SU-DHL-6 (cell line): Measurements from ENCODE around the gene ATP9A.
"Not testable (repeated sequence)": the region's sequence is repeated elsewhere in the genome, so short reads cannot be mapped to it uniquely, and the experiment has no call there.

Experiments used
- H2AFZ ChIP-seq: fragments of 200-600 bp; sonication (generic); 2 replicates; pipeline ENCODE4 v1.6.1; 2014; ENCODE audit warnings: low read depth, mild to moderate bottlenecking, moderate library complexity, mixed read lengths, antibody characterized with exemption, low read length; ENCODE audit not compliant: severe bottlenecking
- H3F3A ChIP-seq: fragments of 200-600 bp; shearing (Covaris generic); 2 replicates; pipeline ENCODE4 v1.6.0; 2016; ENCODE audit warnings: antibody characterized with exemption, mild to moderate bottlenecking; ENCODE audit not compliant: insufficient read depth
- H3K27ac ChIP-seq: fragments of 200-600 bp; sonication (generic); 2 replicates; pipeline ENCODE4 v1.5.1; 2016; ENCODE audit warnings: low read depth, mild to moderate bottlenecking, low read length, moderate library complexity, mixed read lengths
- H3K27me3 ChIP-seq: fragments of 200-600 bp; sonication (generic), shearing (Covaris generic); 2 replicates; pipeline ENCODE4 v1.6.0; 2014; ENCODE audit warnings: mild to moderate bottlenecking, low read length
- H3K36me3 ChIP-seq: fragments of 200-600 bp; sonication (generic); 2 replicates; pipeline ENCODE4 v1.6.1; 2014; ENCODE audit warnings: mild to moderate bottlenecking, low read length, mixed read lengths
- H3K4me2 ChIP-seq: fragments of 300-600, 200-600 bp; shearing (Covaris generic), sonication (generic); 2 replicates; pipeline ENCODE4 v1.6.0; 2014; ENCODE audit warnings: low read length, low read depth, mild to moderate bottlenecking; ENCODE audit not compliant: poor library complexity, severe bottlenecking
- H3K4me3 ChIP-seq: fragments of 200-600 bp; sonication (generic); 2 replicates; pipeline ENCODE4 v1.5.1; 2014; ENCODE audit warnings: antibody characterized with exemption, low read length, mild to moderate bottlenecking, mixed read lengths; ENCODE audit not compliant: insufficient read depth, poor library complexity, severe bottlenecking
- H3K79me2 ChIP-seq: fragments of 200-600 bp; sonication (generic); 2 replicates; pipeline ENCODE4 v1.6.1; 2014; ENCODE audit warnings: mild to moderate bottlenecking, low read length, moderate library complexity; ENCODE audit not compliant: insufficient read depth
- H3K9ac ChIP-seq: fragments of 200-600 bp; sonication (generic); 2 replicates; pipeline ENCODE4 v1.7.0; 2014; ENCODE audit warnings: mild to moderate bottlenecking, low read length
- H3K9me2 ChIP-seq: fragments of 200-600 bp; sonication (generic); replicated peaks from 2 replicates; pipeline ENCODE4 v1.6.1; 2014; ENCODE audit warnings: low read length; ENCODE audit not compliant: insufficient read depth
- H3K9me3 ChIP-seq: fragments of 200-600 bp; sonication (generic); 2 replicates; pipeline ENCODE4 v1.6.1; 2014; ENCODE audit warnings: low read length, mixed read lengths; ENCODE audit not compliant: insufficient read depth
- H4K20me1 ChIP-seq: fragments of 200-600 bp; sonication (generic); 2 replicates; pipeline ENCODE4 v1.6.1; 2014; ENCODE audit warnings: low read depth, mild to moderate bottlenecking, antibody characterized with exemption, low read length, moderate library complexity, mixed read lengths
- CTCF ChIP-seq: fragments of 200-600 bp; sonication (generic); IDR thresholded peaks from one replicate; pipeline ENCODE4 v1.5.1; 2017; ENCODE audit warnings: antibody characterized with exemption, mild to moderate bottlenecking, low read length, moderate library complexity; ENCODE audit not compliant: insufficient read depth, poor library complexity, severe bottlenecking
- EZH2phosphoT487 ChIP-seq: fragments of 200-600 bp; sonication (generic), shearing (Covaris generic); conservative IDR thresholded peaks from 2 replicates; pipeline ENCODE4 v1.6.1; 2018; ENCODE audit warnings: mild to moderate bottlenecking, antibody characterized with exemption, low read length, moderate library complexity, mixed read lengths

The ATP9A gene

GRCh38 chr20:51738877-51739447, 29.2 kb downstream of the ATP9A start:
- Histone ChIP-seq H3K27me3 (no peaks in the 10 kb centered on the region), H3K27ac (no peak overlapping the region), H3K4me2 (no peak overlapping the region), H3K9ac (no peak overlapping the region), H4K20me1 (no peaks in the 10 kb centered on the region), H3F3A (no peaks in the 10 kb centered on the region), H3K9me3 (no peaks in the 10 kb centered on the region), H3K79me2 (no peaks in the 10 kb centered on the region), H3K4me3 (no peak overlapping the region), H3K9me2 (no peaks in the 10 kb centered on the region), H3K36me3 (no peaks in the 10 kb centered on the region), H2AFZ (no peak overlapping the region)
- TF ChIP-seq EZH2phosphoT487 = no peak
- TF ChIP-seq CTCF = no peak

GRCh38 chr20:51738261-51738660, 29.9 kb downstream of the ATP9A start:
- H3K9me2 ChIP-seq, H3K27me3 ChIP-seq, H3K79me2 ChIP-seq, H2AFZ ChIP-seq, H3F3A ChIP-seq, H3K9ac ChIP-seq, H4K20me1 ChIP-seq, H3K27ac ChIP-seq, H3K36me3 ChIP-seq, H3K4me3 ChIP-seq, H3K9me3 ChIP-seq, H3K4me2 ChIP-seq: not testable (repeated sequence)

GRCh38 chr20:51736947-51737346, 31.2 kb downstream of the ATP9A start:
- no peaks in the 10 kb centered on the region for H3K36me3 ChIP-seq

More at GRCh38 chr20:51736947-51737346, 31.2 kb downstream of the ATP9A start:
- Histone ChIP-seq H3K9me3 (no peaks in the 10 kb centered on the region), H3K9me2 (no peaks in the 10 kb centered on the region), H3F3A (no peaks in the 10 kb centered on the region), H3K79me2 (no peaks in the 10 kb centered on the region), H3K27me3 (no peaks in the 10 kb centered on the region), H4K20me1 (no peaks in the 10 kb centered on the region), H3K27ac (no peak overlapping the region), H3K4me2 (no peak overlapping the region), H3K9ac (no peak overlapping the region), H3K4me3 (no peak overlapping the region), H2AFZ (no peak overlapping the region)
- TF ChIP-seq EZH2phosphoT487 (no peak), CTCF (no peak)
